GM23248 (cell line): ENCODE measurements around the gene ACSS3.

Experiments
- EZH2 ChIP-seq: fragments of 200-600 bp; sonication (generic); IDR thresholded peaks from 2 replicates; pipeline ENCODE4 v1.6.1; 2018; ENCODE audit warnings: antibody characterized with exemption, mild to moderate bottlenecking; ENCODE audit not compliant: insufficient read depth, poor library complexity, severe bottlenecking
- EZH2phosphoT487 ChIP-seq: fragments of 200-600 bp; sonication (generic); IDR thresholded peaks from 2 replicates; pipeline ENCODE4 v1.6.1; 2018; ENCODE audit warnings: antibody characterized with exemption, moderate library complexity, mild to moderate bottlenecking, low read depth; ENCODE audit not compliant: insufficient read depth

- TF ChIP-seq EZH2 (no peak), EZH2phosphoT487 (no peak)
These were observed 216.7 kb downstream of the ACSS3 start for GRCh38 chr12:81294325-81295190.
